Suprapubic skin (tissue), 4 donors: ENCODE data around the gene ST6GALNAC4. TPM values are rescaled to one million over a fixed set of nuclear protein-coding genes. Genes with fewer than 3 reads are reported as not detected.
"Not testable (repeated sequence)": the region's sequence is repeated elsewhere in the genome, so short reads cannot be mapped to it uniquely, and the experiment has no call there.

ENCODE experiments used
- DNase-seq, 2 donors: peaks; one replicate each; pipeline ENCODE4 v3.0.0-alpha.2; 2019; ENCODE audit warnings: low spot score in 2 of 2
- H3K27ac ChIP-seq: fragments of 200-600 bp; sonication (generic); one replicate; pipeline ENCODE4 v1.5.1; 2019
- H3K27me3 ChIP-seq: fragments of 200-600 bp; sonication (generic); one replicate; pipeline ENCODE4 v1.5.1; 2019
- H3K36me3 ChIP-seq: fragments of 200-600 bp; sonication (generic); one replicate; pipeline ENCODE4 v1.5.1; 2019
- H3K4me1 ChIP-seq: fragments of 200-600 bp; sonication (generic); one replicate; pipeline ENCODE4 v1.5.1; 2019
- H3K4me3 ChIP-seq: fragments of 200-600 bp; sonication (generic); one replicate; pipeline ENCODE4 v1.5.1; 2019; ENCODE audit warnings: mild to moderate bottlenecking
- H3K9me3 ChIP-seq: fragments of 200-600 bp; sonication (generic); one replicate; pipeline ENCODE4 v1.5.1; 2019
- CTCF ChIP-seq, 2 donors: fragments of 200-600 bp in 1 of 2; fragments of 450-650 bp in 1 of 2; sonication (generic) in 1 of 2; IDR thresholded peaks; one replicate each; pipeline ENCODE4 v1.5.1; 2016 to 2019; ENCODE audit warnings: antibody characterized with exemption in 2 of 2, mild to moderate bottlenecking in 1 of 2, moderate library complexity in 1 of 2
- EP300 ChIP-seq: sonication (generic); formaldehyde crosslinking; IDR thresholded peaks from one replicate; pipeline ENCODE4 v1.6.1; 2017; ENCODE audit warnings: antibody characterized with exemption
- POLR2A ChIP-seq, 2 donors: fragments of 450-650 bp; IDR thresholded peaks; one replicate each; pipeline ENCODE4 v1.6.1; 2017; ENCODE audit warnings: antibody characterized with exemption in 2 of 2, mild to moderate bottlenecking in 2 of 2, moderate library complexity in 2 of 2
- POLR2AphosphoS5 ChIP-seq, 3 donors: sonication (generic); formaldehyde crosslinking; IDR thresholded peaks; one replicate each; pipeline ENCODE4 v1.6.1; 2017; ENCODE audit warnings: antibody characterized with exemption in 3 of 3
- WGBS: methylation state at CpG from one replicate; pipeline ENCODE4 v1.1.5; 2018; 5-methylcytosine and 5-hydroxymethylcytosine counted together
- total RNA-seq, 4 donors: library from RNA; depleted of rRNA; stranded (reverse); fragments of >200 nt; gene quantifications; one replicate each; pipeline ENCODE4 v1.1.0, GENCODE V29; 2016

ST6GALNAC4 gene
- total RNA-seq, 4 donors from 2014 or later = 14.6 to 25.2 (median 20.2) TPM

- Histone ChIP-seq H3K36me3 (peaks cover 22% of the 10 kb centered on the region), H3K9me3 (no peaks in the 10 kb centered on the region), H3K27me3 (no peaks in the 10 kb centered on the region), H3K27ac (no peak overlapping the region), H3K4me3 (no peak overlapping the region), H3K4me1 (peaks cover 42% of the 10 kb centered on the region)
- WGBS = 96% methylated on average over 14 of the region's 20 CpGs
- DNase-seq = peak in 1 of 2 donors; percentile 57
- no peak for TF ChIP-seq EP300
- no peak for TF ChIP-seq POLR2AphosphoS5 (IDR thresholded peaks at IDR 0.05)
- no peak for TF ChIP-seq POLR2A (IDR thresholded peaks at IDR 0.05)
- TF ChIP-seq CTCF (IDR thresholded peaks at IDR 0.05) = no peak
These were observed 44.2 kb downstream of the ST6GALNAC4 start for GRCh38 chr9:127872369-127873222.

- H3K4me1 ChIP-seq = peaks cover 33% of the 10 kb centered on the region
- H3K27ac ChIP-seq = no peak overlapping the region
- no peaks in the 10 kb centered on the region for H3K27me3 ChIP-seq
- H3K9me3 ChIP-seq = no peaks in the 10 kb centered on the region
- no peak overlapping the region for H3K4me3 ChIP-seq
- DNase-seq = peak in 1 of 2 donors; percentile 58
- TF ChIP-seq POLR2A (IDR thresholded peaks at IDR 0.05) (no peak), EP300 (no peak), CTCF (IDR thresholded peaks at IDR 0.05) (no peak), POLR2AphosphoS5 (IDR thresholded peaks at IDR 0.05) (no peak)
- H3K36me3 ChIP-seq = peaks cover 26% of the 10 kb centered on the region
- 92% methylated on average over 9 of the region's 9 CpGs for WGBS
These were observed 45.3 kb downstream of the ST6GALNAC4 start for GRCh38 chr9:127871531-127871930.

- Histone ChIP-seq H3K4me1 (peaks cover 27% of the 10 kb centered on the region), H3K36me3 (peaks cover 26% of the 10 kb centered on the region)
These were observed 46.0 kb downstream of the ST6GALNAC4 start for GRCh38 chr9:127870887-127871286.

GRCh38 chr9:127870153-127870491, 46.7 kb downstream of the ST6GALNAC4 start:
- not testable (repeated sequence) for DNase-seq, H3K4me3 ChIP-seq, H3K27ac ChIP-seq, H3K9me3 ChIP-seq, H3K27me3 ChIP-seq
- peaks cover 19% of the 10 kb centered on the region for H3K4me1 ChIP-seq
- WGBS = 66% methylated on average over 9 of the region's 9 CpGs
- H3K36me3 ChIP-seq = peaks cover 26% of the 10 kb centered on the region

More at GRCh38 chr9:127870887-127871286, 46.0 kb downstream of the ST6GALNAC4 start:
- no peaks in the 10 kb centered on the region for H3K9me3 ChIP-seq
- WGBS = 90% methylated on average over 12 of the region's 12 CpGs
- no peak overlapping the region for H3K27ac ChIP-seq
- H3K27me3 ChIP-seq = no peaks in the 10 kb centered on the region
- no peak for TF ChIP-seq POLR2AphosphoS5 (IDR thresholded peaks at IDR 0.05)
- TF ChIP-seq EP300 = no peak
- TF ChIP-seq POLR2A (IDR thresholded peaks at IDR 0.05) = no peak
- TF ChIP-seq CTCF (IDR thresholded peaks at IDR 0.05) = no peak
- DNase-seq = no peak
- no peak overlapping the region for H3K4me3 ChIP-seq

GRCh38 chr9:127869310-127870152, 47.3 kb downstream of the ST6GALNAC4 start:
- no peaks in the 10 kb centered on the region for H3K9me3 ChIP-seq
- peaks cover 26% of the 10 kb centered on the region for H3K36me3 ChIP-seq
- H3K4me1 ChIP-seq = peaks cover 13% of the 10 kb centered on the region
- H3K27me3 ChIP-seq = no peaks in the 10 kb centered on the region
- 75% methylated on average over 15 of the region's 18 CpGs for WGBS
- TF ChIP-seq POLR2AphosphoS5 (IDR thresholded peaks at IDR 0.05) (no peak), POLR2A (IDR thresholded peaks at IDR 0.05) (no peak), EP300 (no peak), CTCF (IDR thresholded peaks at IDR 0.05) (peak; percentile 69 to 96)
- H3K27ac ChIP-seq = no peak overlapping the region
- peak; percentile 93 to 96 for DNase-seq
- no peak overlapping the region for H3K4me3 ChIP-seq
